ENCODE measurements around the gene PNLDC1.
"Not testable (repeated sequence)": the region's sequence is repeated elsewhere in the genome, so short reads cannot be mapped to it uniquely, and the experiment has no call there.

Gene PNLDC1

DNA sequence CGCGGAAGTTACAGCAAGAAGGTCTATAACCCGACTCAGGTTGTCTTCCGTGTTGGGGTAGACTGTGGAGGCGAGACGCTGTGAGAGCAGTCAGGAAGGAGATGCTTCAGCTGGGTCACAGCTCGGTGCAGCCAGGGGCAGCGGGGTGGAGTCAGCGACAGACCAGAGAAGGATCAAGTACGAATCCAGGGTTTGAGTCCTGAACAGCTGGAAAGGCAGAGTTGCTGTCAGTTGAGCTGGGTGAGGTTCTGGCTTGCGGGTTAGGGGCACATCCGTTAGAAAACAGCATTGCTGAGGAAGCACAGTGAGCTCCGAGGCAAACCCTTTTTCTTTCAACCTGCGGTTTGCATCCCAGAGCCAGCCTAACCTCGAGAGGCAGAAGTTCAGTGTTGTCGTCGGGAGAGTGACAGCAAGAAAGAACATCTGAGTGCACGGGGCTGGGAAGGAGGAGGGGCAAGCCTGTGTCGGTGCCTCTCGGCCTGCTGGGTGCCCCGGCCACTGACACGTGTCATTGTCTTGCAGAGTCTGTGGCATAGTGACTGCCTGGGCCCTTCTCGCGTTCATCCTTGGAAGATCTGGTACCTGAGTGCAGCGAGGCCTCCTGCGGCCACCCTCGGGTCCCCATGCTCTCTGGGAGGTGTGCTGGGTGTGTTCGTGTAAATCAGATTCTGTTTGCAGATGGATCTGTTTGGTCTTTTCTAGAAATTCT is 20.0 kb downstream of the PNLDC1 start:
- DNase-seq = peak; percentile 27

DNA sequence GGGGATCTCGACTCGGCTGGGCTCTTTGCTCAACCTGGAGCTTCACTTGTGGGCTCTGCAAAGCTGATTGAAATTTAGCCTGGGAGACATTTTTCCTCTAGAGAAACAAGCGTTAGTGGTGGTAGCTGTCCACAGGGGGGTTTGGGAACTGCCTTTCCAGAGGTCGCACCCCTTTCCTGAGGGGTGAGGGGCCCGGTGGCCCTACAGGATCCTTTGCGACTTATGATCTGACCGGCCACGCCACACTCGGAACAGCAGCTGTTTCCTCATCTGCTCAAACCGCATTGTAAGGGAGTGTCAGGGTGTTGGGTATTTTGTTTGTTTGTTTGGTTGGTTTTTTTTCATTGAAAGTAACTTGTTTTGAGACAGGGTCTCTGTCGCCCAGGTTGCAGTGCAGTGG is 21.0 kb downstream of the PNLDC1 start:
- DNase-seq = no peak

DNA sequence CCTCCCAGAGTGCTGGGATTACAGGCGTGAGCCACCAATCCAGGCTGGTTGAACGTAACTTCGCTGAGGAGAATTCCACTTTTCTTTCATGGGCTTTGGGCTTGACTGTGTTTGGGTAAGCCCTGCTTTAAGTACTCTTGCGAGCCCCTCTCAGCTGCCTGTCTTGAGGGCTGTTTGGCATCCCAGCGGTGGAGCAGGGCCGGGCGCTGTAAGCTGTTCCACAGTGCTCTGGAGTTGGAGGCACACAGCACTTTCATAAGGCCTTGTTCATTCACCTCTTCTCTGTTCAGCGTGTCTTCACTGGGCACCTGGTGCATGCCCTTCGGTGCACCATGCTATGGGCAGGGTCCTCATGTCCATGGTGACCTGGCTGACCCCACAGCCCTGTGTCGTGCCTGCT is 21.6 kb downstream of the PNLDC1 start:
- no peak for DNase-seq

DNA sequence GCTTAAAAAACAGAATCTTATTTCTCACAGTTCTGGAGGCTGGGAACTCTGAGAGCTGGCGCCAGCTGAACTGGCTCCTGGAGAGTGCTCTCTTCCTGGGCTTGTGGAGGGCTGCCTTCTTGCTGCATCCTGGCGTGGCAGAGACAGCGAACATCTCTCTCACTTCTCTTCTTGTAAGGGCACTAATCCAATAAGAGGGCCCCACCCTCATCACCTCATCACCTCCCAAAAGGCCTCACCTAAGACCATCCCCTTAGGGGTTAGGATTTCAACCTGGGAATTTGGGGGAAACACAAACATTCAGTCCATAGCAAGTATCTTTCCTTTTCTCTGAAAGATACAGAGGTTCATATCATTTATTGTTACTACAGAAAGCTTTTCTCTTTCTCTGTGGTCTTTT is 23.9 kb downstream of the PNLDC1 start:
- DNase-seq = no peak

DNA sequence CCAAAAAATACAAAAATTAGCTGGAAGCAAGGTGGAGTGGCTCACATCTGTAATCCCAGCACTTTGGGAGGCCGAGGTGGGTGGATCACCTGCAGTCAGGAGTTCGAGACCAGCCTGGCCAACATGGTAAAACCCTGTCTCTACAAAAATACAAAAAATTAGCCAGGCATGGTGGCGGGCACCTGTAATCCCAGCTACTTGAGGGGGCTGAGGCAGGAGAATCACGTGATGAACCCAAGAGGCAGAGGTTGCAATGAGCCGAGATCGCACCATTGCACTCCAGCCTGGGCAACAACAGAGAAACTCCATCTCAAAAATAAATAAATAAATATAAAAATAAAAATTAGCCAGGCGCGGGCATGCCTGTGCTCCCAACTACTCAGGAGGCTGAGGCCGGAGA is 24.6 kb downstream of the PNLDC1 start:
- DNase-seq = not testable (repeated sequence)

DNA sequence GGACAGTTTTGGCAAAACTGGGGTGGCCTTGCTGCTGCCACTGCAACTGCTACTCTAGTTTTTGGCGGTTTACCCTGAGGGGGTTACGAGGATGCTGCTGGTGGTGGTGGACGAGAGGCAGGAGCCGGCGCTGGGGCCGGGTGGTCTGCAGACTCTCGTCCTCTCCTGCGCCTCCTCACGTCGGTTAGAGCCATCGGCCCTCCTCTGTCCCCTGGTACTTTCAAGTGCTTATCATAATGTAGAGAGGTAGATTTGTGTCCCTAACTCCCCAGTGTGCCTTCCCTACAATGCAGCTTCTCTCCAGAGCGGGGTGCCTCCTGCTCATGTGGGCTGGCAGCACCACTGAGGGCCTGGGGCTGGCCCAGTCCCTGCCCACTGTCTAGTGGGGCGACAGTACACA is 25.9 kb downstream of the PNLDC1 start:
- DNase-seq = no peak

DNA sequence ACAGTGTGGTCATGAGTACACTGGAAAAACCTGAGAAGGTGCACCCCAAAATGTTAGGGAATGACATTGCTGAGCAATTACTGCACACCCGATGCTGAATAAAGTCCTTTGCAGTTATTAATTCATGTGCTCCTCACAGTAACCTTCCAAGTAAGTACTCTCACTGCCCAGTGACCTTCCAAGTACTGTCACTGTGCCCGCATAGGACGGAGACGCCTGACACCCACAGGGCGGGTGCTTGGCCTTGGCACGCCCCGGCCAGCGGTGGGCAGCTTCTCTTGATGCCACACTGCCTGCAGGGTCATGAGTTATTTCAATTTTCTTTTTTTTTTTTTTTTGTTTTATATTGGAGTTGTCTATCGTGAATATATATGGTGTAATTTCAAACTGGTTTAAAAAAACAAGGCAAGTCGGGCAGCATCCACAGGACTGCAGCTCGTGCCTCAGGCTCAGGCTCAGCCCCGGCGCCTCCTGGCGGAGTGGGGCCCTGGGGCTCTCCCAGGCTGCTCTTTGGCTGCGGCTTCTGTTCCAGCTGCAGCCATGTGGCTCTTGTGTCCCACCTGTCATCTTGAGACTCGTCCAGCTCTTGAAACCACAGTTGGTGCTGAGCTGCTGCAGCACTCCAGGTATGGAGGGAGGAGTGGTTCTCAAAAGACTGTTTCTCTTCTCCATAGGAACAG is 27.0 kb downstream of the PNLDC1 start:
- no peak for DNase-seq

DNA sequence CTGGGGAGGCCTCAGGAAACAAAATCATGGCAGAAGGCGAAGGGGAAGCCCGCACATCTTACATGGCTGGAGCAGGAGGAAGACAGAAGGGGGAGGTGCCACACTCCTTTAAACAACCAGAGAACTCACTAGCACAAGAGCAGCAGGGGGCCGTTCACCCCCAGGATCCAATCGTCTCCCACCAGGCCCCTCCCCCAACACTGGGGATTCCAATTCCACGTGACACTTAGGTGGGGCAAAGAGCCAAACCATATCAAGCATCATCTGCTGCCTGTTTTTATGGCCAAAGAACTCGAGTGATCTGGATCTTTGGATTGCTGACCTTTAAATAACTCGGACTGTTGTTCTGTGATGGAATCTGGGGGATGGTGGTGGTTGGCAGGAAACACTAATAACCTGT is 28.0 kb downstream of the PNLDC1 start:
- DNase-seq = no peak

DNA sequence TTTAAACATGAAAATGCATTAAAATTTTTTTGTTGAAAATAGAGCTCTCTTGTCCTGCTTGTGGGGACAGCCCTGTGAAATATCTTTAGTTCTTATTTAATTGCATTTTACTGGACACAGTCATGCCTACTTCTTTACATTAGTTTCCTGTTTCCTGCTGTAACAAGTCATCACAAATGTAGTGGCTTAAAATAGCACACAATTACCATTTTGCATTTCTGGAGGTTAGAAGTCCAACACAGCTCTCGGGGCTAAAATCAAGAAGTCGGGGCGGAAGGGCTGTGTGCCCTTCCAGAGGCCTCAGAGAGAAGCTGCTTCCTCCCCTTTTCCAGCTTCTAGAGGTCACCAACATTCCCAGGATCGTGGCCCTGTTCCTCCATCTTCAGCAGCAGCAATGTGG is 29.4 kb downstream of the PNLDC1 start:
- no peak for DNase-seq

DNA sequence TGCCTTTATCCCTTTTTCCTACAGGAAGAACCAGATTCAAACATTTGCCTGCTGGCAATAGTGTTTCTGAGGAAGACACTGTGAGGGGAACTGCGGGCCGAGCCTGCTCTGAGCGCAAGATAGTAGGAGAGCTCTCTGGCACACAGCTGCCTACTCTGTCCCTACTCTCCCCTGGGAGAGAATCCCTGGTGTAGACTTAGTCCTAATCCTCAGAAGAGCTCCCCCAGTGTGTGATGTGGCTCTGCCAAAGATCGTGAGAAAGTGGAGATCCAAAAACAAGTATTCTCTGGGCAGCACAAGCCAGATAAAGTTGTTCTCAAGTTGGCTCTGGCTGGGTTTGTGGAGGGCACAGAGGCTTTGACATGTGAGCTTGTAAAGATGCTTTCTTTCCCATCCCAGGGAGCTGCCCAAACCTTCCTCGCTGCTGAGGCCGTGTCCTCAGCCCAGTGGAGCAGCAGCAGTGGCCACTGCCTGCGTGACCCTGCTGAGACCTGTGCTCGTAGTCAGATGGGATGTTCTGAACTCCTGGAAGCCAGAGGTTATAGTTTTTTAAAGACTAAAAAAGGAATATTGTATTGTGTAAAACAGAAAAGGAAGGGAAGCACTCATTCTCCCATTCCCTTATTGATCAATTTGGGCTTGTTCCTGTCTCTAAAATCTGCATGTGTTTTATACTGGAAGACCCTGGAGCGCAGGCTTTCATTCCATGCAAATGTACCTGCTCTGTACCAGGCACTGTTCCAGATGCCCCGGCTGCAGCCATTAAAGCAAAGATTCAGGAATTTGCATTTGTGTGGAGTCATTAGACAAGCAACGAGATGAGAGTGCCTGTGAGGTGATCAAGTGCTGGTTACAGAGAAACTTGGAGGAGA is 30.7 kb downstream of the PNLDC1 start:
- no peak for DNase-seq

DNA sequence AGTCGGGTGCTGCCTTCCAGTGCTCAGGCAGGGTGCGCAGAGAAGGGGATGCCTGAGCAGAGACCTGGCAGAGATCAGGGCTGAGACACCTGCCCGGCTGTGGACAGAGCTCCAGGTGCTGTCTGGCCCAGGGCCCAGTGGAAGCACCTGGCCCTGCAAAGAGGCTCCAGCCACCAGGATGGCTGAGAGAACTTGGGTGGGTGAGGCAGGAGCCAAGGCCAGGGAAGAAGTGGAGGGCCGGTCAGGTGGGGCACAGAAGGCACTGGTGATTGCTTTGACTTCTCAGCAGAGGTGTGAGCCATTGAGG is 31.2 kb downstream of the PNLDC1 start:
- no peak for DNase-seq

DNA sequence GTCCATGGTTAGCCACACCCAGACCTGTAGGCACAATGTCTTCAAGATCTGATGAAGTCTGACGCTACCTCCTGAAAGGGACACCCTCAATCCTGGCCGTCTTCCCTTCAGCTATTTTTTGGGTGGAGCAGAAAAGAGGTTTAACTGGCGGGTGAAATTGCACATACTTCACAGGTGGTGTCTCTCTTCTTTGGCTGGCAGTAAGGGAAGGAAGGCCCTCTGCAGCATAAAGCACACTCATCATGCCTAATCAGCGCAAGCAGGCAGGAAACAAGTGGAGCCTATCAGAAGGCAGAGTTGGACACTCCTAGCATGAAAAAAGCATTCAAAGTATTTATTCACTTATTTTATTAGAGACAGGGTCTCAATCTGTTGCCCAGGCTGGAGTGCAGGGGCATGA is 32.9 kb downstream of the PNLDC1 start:
- no peak for DNase-seq

DNA sequence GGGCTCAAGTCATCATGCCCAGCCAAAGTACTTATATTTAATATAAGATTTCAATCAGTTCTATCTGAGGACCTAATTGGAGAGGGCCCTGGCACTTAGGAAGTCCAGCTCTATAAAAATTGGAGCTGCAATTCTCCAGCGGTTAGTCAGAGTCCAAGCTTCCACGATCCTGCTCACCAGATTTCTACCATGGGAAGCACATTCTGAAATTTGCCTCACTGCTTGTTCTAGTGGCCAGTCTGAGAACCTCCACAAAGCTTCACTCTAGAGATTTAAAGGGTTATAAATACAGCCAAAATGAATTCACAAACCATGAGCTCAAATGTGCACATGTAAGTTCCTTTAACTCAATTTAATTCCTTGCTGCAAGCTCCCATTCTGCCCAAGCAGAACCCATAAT is 33.5 kb downstream of the PNLDC1 start:
- no peak for DNase-seq

DNA sequence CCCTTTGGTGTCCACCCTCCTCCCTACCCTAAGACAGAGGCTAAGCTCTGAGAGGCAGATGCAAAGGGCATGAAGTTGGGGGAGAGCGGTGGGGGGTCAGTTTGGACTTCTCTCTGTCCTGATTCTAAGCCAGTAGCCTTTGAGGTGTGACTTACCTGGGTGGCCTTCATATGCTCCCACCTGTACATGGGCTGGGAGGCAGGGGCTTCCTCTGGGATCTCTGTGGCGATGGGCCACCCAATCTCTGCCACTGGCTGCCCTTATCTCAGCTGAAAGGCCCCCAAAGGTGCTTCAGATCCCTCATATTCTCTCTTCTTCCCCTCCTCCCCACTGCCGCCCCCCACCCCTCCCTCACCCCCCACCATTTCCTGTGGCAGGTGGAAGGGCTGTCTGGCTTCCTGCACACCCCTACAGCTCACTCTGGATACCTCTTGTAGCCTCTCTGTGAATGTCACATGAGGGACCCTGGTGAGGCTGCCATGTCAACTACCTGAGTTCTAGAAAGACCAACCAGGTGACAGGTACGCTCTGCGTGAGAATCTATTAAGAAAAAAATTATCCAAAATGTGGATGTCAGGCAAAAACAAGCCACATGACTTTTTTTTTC is 34.0 kb downstream of the PNLDC1 start:
- DNase-seq = no peak

DNA sequence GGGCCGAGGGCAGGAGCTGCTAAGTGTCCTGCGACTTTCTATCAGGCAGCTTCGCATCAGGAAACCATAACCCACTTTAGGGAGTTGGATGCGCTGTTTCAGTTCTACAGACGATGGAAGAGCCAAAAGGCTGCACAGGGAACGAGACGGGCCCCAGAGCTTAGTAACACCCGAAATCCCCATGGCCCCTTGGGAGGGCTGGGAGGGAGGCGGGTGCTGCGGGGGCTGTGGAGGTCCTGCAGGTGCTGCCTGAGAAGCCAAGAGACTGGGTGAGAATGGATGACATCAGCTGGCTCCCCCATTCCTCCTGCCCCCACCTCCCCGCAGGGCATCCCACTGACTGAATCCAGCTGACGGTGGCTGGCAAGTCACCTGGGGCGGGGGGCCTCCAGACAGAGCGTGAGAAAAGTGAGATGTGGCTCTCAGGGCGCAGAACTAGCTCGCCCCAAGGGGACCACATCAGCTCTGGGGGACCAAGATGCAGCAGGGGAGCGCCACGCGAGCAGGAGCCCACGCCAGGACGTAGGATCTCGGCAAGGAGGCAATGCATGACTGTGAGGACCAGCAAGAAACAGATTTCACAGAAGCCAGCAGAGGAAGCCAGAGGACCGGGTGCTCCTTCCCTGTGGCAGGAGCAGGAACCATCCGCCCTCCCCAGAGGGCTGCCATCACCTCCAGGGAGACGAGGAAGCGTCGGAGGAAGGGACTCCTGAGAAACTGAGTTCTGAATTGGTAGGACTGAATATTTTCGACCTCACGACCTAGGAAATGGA is 36.8 kb downstream of the PNLDC1 start:
- DNase-seq = no peak

DNA sequence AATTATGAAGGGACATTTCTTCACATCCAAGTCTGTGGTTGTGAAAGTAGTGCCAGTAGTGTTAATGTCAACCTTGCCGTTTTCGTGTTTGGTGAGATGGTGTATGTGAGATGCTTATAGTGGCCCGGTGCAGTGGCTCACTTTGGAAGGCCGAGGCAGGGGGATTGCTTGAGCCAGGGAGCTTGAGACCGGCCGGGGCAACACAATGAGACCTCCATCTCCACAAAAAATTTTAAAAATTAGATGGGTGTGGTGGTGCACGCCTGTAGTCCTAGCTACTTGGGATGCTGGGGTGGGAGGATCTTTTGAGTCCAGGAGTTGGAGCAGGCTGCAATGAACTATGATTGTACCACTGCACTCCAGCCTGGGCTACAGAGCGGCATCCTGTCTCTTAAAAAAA is 37.4 kb downstream of the PNLDC1 start:
- DNase-seq = no peak

DNA sequence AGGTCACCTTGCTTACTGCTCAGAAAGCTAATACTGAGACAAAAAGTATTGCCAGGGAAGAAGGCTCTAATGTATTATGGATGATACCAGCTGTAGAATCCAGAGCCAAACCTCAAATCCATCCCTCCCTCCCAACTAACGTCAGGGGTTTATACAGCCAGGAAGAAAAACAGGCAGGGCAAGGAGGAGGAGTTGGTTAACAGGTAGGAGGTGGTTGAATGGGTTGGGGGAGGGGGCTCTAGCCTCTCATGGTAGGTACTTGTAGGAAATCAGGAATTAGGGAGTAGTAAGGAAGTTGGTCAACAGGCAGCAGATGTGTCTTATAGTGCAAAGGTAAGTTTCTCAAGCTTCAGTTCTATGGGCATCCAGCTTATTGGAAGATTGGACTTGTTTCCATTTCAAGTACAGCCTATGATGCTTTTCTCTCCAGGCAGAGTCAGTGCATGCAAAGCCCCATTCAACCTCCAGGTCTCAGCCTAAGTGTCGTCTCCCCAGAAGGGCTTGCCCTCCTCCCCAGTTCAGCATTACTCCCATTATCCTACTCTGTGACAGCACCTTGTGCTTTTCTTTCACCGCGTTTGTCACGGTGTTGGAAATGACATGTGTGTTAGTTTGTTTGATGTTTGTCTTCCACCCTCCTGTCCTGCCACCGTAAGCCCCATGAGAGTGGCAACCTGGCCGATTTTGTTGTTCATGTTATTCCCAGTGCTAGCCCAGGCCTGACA is 38.1 kb downstream of the PNLDC1 start:
- no peak for DNase-seq

DNA sequence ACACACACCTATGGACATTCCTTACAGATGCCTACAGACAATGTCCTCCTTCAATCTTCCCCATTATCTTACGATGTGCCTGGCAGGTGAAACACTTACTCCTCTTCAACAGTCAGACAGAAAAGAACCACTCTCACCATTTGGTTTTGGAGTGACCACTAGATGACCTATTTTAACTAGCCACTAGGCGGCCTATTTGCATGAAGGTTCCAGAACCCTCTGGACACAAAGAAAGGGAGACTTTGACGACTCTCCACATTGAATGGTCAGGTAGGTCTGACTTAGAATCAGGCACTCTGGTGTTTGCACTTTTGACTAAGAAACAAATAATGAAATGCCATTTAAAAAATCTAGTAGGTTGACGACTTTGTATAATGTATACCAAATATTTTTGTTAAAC is 42.0 kb downstream of the PNLDC1 start:
- DNase-seq = no peak

DNA sequence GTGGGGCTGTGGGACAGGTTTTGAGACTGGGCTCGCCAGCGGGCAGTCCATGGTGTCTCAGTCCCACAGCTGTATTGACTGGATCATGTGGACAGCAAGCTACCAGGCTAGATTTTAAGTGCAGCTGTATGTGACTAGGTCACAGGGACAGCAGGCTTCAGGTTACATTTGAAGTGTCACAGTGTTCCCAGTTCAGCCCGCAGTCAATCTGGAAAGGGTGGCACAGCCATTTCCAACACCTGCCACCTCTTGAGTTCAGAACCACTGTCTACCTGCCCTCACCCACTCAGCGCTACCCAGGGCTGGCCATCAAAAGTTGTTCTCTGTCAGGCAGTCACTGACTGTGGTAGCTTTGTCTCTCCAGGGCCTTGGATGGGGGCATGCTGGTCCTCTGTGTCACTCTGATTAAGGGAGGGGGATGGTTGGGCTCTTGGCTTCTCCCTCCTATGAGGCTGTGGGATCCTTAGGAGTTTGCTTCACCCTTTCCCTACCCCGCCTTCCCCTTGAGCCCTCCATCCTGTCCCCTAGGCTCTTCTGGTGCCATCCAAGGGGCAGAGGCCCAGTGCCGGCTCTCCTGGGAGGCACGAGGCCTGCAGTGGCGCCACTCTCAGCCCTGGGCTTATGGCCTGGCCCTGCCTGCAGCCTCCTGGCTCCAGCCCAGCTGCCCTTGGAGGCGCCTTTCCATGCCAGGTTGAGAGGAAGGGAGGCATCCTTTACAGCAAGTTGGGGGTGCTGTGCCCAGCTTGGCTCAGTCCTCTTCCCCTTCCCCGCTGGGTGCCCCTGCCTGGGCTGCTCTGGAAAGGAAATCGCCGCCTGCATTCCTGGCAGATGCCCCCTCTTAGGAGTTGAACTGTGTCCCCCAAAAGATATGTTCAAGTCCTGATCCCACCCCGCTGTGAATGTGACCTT is 44.9 kb downstream of the PNLDC1 start:
- no peak for DNase-seq

DNA sequence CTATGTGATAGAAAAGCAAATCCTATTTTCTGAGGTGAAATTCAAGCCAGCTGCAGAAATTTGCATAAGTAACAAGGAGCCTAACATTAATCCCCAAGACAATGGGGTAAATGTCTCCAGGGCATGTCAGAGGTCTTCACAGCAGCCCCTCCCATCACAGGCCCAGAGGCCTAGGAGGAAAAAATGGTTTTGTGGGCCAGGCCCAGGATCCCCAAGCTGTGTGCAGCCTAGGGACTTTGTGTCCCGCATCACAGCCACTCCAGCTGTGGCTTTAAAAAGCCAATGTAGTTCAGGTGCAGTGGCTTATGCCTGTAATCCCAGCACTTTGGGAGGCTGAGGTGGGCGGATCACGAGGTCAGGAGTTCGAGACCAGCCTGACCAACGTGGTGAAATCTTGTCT is 48.5 kb downstream of the PNLDC1 start:
- DNase-seq = not testable (repeated sequence)

DNA sequence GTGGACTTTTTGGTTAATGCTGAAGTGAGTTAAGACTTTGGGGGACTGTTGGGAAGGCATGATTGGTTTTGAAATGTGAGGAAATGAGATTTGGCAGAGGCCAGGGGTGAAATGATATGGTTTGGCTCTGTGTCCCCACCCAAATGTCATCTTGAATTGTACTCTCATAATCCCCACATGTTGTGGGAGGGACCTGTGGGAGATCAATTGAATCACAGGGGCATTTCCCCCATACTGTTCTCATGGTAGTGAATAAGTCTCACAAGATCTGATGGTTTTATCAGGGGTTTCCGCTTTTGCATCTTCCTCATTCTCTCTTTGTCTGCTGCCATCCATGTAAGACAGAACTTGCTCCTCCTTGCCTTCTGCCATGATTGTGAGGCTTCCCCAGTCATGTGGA is 49.8 kb downstream of the PNLDC1 start:
- not testable (repeated sequence) for DNase-seq

Measured in stimulated activated CD4-positive, alpha-beta T cell treated with anti-CD3 and anti-CD28 coated beads, Interleukin-12 subunit alpha, Interleukin-12 subunit beta, amount 100 ng/mL, for 4 hours (primary cell).